GM12875 (cell line): ENCODE data around the gene TMEM125.

Experiments used
- H3K4me3 ChIP-seq: one replicate; pipeline ENCODE4 v1.5.1; 2011; ENCODE audit warnings: low read depth, low read length, control low read depth
- TF ChIP-seq, protein P1 (sequence below): IDR thresholded peaks from 2 replicates; pipeline ENCODE4 v1.5.1; 2011; ENCODE audit warnings: low read depth, mild to moderate bottlenecking, control low read depth, inconsistent platforms, low read length, moderate library complexity, borderline replicate concordance; ENCODE audit not compliant: insufficient read depth

Gene TMEM125

GRCh38 chr1:43306688-43307457 lies 37.1 kb downstream of the TMEM125 start:
- TF ChIP-seq, protein P1, sequence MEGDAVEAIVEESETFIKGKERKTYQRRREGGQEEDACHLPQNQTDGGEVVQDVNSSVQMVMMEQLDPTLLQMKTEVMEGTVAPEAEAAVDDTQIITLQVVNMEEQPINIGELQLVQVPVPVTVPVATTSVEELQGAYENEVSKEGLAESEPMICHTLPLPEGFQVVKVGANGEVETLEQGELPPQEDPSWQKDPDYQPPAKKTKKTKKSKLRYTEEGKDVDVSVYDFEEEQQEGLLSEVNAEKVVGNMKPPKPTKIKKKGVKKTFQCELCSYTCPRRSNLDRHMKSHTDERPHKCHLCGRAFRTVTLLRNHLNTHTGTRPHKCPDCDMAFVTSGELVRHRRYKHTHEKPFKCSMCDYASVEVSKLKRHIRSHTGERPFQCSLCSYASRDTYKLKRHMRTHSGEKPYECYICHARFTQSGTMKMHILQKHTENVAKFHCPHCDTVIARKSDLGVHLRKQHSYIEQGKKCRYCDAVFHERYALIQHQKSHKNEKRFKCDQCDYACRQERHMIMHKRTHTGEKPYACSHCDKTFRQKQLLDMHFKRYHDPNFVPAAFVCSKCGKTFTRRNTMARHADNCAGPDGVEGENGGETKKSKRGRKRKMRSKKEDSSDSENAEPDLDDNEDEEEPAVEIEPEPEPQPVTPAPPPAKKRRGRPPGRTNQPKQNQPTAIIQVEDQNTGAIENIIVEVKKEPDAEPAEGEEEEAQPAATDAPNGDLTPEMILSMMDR: no peak
- H3K4me3 ChIP-seq: no peak overlapping the region

DNA sequence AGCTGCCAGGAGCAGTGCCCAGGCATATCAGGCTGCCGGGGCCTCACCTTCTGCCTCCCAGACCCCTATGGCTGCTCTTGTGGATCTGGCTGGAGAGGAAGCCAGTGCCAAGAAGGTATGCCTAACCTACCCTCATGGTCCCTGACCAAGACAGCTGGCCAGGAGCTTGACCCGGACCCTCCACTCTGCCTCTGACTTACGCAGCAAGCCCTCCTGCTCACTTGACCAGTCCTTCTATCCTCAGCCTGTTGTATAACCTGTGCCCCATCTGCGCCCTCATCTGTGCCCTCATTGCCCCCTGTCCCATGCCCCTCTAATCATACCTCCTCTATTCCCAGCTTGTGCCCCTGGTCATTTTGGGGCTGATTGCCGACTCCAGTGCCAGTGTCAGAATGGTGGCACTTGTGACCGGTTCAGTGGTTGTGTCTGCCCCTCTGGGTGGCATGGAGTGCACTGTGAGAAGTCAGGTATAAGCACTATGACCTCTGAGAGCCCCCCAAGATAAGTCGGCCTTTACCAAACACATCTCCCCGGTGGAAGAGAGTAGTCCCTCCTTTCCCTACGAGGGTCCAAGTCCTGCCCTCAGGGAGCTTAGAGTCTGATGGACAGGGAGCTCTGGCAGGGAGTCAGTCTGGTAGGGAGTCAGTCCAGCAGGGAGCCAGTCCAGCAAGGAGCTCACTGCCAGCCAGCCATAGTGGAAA lies 37.8 kb downstream of the TMEM125 start:
- TF ChIP-seq, protein P1: no peak
- no peak overlapping the region for H3K4me3 ChIP-seq

DNA sequence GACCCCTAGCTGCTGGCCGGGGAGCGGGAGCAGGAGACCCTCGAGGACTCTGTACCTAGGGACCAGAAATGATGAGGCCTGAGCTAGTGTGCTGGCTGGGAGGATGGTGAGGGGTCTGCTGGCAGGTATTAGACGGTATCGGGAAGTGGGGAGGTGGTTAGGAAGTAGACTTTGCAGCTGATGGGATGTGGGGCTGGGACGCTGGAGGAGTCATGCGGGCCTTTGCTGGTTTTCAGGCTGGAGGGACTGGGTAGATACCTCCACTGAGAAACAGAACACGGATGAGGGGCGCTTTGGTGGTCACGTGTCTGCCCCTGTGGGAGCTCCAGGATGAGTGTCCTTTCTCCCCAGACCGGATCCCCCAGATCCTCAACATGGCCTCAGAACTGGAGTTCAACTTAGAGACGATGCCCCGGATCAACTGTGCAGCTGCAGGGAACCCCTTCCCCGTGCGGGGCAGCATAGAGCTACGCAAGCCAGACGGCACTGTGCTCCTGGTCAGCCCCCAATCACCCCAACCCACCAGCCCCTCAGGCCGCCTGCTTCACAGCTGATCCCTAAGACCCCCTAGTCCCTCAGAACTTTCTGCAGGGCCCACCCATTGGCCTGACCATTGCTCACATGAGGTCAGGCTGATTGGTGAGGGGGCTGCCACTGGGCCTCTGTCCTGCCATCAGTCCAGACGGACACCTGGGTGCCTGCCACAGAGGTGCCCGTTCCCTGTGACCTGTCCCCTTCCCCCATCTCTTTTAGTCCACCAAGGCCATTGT lies 39.0 kb downstream of the TMEM125 start:
- TF ChIP-seq, protein P1: no peak
- H3K4me3 ChIP-seq: no peak overlapping the region

- no peak overlapping the region for H3K4me3 ChIP-seq
- TF ChIP-seq, protein P1: no peak
These were observed 39.7 kb downstream of the TMEM125 start for GRCh38 chr1:43309405-43310025.

DNA sequence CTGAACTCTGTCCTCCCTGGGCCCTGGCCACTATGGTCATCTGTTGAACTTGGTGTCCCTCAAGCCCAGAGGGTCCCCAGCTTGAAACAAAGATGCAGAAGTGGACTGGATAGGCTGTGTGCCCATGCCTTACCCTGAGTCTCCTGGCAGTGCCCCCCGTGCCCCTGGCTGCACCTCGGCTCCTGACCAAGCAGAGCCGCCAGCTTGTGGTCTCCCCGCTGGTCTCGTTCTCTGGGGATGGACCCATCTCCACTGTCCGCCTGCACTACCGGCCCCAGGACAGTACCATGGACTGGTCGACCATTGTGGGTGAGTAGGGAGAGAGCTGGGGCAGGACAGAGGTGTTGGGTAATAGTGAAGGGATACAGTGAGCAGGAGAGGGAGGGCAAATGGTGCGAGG lies 41.7 kb downstream of the TMEM125 start:
- TF ChIP-seq, protein P1: no peak
- no peak overlapping the region for H3K4me3 ChIP-seq

DNA sequence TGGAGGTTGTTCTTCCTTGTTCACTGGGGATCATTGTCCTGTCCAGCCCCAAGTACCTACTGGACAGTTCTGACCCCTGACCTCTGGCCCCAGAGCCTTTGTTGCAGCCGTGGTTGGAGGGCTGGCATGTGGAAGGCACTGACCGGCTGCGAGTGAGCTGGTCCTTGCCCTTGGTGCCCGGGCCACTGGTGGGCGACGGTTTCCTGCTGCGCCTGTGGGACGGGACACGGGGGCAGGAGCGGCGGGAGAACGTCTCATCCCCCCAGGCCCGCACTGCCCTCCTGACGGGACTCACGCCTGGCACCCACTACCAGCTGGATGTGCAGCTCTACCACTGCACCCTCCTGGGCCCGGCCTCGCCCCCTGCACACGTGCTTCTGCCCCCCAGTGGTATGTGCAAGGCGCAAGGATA lies 42.4 kb downstream of the TMEM125 start:
- H3K4me3 ChIP-seq: no peak overlapping the region
- TF ChIP-seq, protein P1: no peak
